Neuronal stem cell (in vitro differentiated cells): Measurements from ENCODE around the gene NFIX.

Experiments
- DNase-seq: peaks from one replicate; pipeline ENCODE4 v3.0.0-alpha.2; 2013; ENCODE audit warnings: low spot score
- H2AFZ ChIP-seq: one replicate; pipeline ENCODE4 v1.6.1; 2013; ENCODE audit warnings: mild to moderate bottlenecking, low read length, inconsistent platforms
- H2AK5ac ChIP-seq: 2 replicates; pipeline ENCODE4 v1.6.1; 2013; ENCODE audit warnings: low read depth, mild to moderate bottlenecking, inconsistent platforms, low read length, moderate library complexity, mixed read lengths
- H2BK120ac ChIP-seq: 2 replicates; pipeline ENCODE4 v1.6.1; 2013; ENCODE audit warnings: low read depth, mild to moderate bottlenecking, inconsistent platforms, low read length, moderate library complexity, mixed read lengths
- H2BK12ac ChIP-seq: one replicate; pipeline ENCODE4 v1.6.1; 2013; ENCODE audit warnings: low read length, inconsistent platforms
- H2BK15ac ChIP-seq: 2 replicates; pipeline ENCODE4 v1.6.1; 2013; ENCODE audit warnings: mild to moderate bottlenecking, low read length, inconsistent platforms, mixed read lengths
- H2BK5ac ChIP-seq: one replicate; pipeline ENCODE4 v1.6.1; 2013; ENCODE audit warnings: inconsistent platforms, mild to moderate bottlenecking, low read length, moderate library complexity
- H3K14ac ChIP-seq: one replicate; pipeline ENCODE4 v1.6.1; 2013; ENCODE audit warnings: low read length, inconsistent platforms
- H3K18ac ChIP-seq: 2 replicates; pipeline ENCODE4 v1.6.1; 2013; ENCODE audit warnings: low read length, inconsistent platforms
- H3K23ac ChIP-seq: 2 replicates; pipeline ENCODE4 v1.6.1; 2013; ENCODE audit warnings: low read depth, mild to moderate bottlenecking, mixed read lengths, low read length, inconsistent platforms; ENCODE audit not compliant: poor library complexity
- H3K27ac ChIP-seq: replicated peaks from 3 replicates; pipeline ENCODE4 v1.5.1; 2013; ENCODE audit warnings: low read length, inconsistent platforms
- H3K27me3 ChIP-seq, 3 experiments: 2 replicates each; pipeline ENCODE4 v1.6.1; 2013; ENCODE audit warnings: low read length in 3 of 3, mild to moderate bottlenecking in 2 of 3, inconsistent platforms in 1 of 3, low read depth in 1 of 3, mixed read lengths in 1 of 3, moderate library complexity in 1 of 3; ENCODE audit not compliant: control insufficient read depth in 3 of 3, insufficient read depth in 3 of 3
- H3K36me3 ChIP-seq, 2 donors: replicated peaks in 1 of 2; 2 replicates each; pipeline ENCODE4 v1.6.1; 2013; ENCODE audit warnings: low read length in 2 of 2; ENCODE audit not compliant: control insufficient read depth in 2 of 2, insufficient read depth in 2 of 2
- H3K4ac ChIP-seq: 2 replicates; pipeline ENCODE4 v1.6.1; 2013; ENCODE audit warnings: inconsistent platforms, mild to moderate bottlenecking, low read length, moderate library complexity
- H3K4me1 ChIP-seq, 2 donors: 1 replicate in 1 of 2; 2 replicates in 1 of 2; pipeline ENCODE4 v1.6.1; 2013; ENCODE audit warnings: low read length in 2 of 2, low read depth in 1 of 2; ENCODE audit not compliant: control insufficient read depth in 2 of 2, insufficient read depth in 1 of 2
- H3K4me2 ChIP-seq: one replicate; pipeline ENCODE4 v1.6.1; 2013; ENCODE audit warnings: mild to moderate bottlenecking, low read length, inconsistent platforms; ENCODE audit not compliant: insufficient read depth, poor library complexity, severe bottlenecking
- H3K4me3 ChIP-seq, 2 donors: 2 replicates each; pipeline ENCODE4 v1.5.1; 2013; ENCODE audit warnings: low read length in 2 of 2, mild to moderate bottlenecking in 2 of 2, inconsistent platforms in 1 of 2, moderate library complexity in 1 of 2
- H3K79me1 ChIP-seq: one replicate; pipeline ENCODE4 v1.6.1; 2013; ENCODE audit warnings: low read depth, mild to moderate bottlenecking, inconsistent platforms, low read length, moderate library complexity
- H3K9ac ChIP-seq: one replicate; pipeline ENCODE4 v1.6.1; 2013; ENCODE audit warnings: mild to moderate bottlenecking, low read depth, low read length, inconsistent platforms; ENCODE audit not compliant: poor library complexity
- H3K9me3 ChIP-seq, 2 donors: replicated peaks in 1 of 2; 2 replicates each; pipeline versions ENCODE3 to v1.6.1; 2013; ENCODE audit warnings: low read length in 2 of 2, mild to moderate bottlenecking in 2 of 2, inconsistent platforms in 1 of 2, low read depth in 1 of 2, mixed read lengths in 1 of 2, moderate library complexity in 1 of 2; ENCODE audit not compliant: control insufficient read depth in 2 of 2, insufficient read depth in 1 of 2
- H4K8ac ChIP-seq: one replicate; pipeline ENCODE4 v1.6.1; 2013; ENCODE audit warnings: low read depth, mild to moderate bottlenecking, inconsistent platforms, low read length, moderate library complexity
- H4K91ac ChIP-seq: one replicate; pipeline ENCODE4 v1.6.1; 2013; ENCODE audit warnings: low read length, low read depth, mild to moderate bottlenecking, inconsistent platforms; ENCODE audit not compliant: poor library complexity
- WGBS, 2 donors: extraction: QIAGEN DNeasy Blood & Tissue Kit; methylation state at CpG; one replicate each; pipeline ENCODE4 v1.1.7; 2013; ENCODE audit warnings: missing lambda C conversion rate in 2 of 2, mixed read lengths in 1 of 2; ENCODE audit not compliant: insufficient read length in 2 of 2, insufficient replicate concordance in 1 of 2; ENCODE audit errors: extremely low coverage in 2 of 2; 5-methylcytosine and 5-hydroxymethylcytosine counted together

The NFIX gene

GRCh38 chr19:13019332-13019731 is 24.1 kb downstream of the NFIX start:
- peaks cover 0 to 2% of the 10 kb centered on the region in 2 donors for H3K9me3 ChIP-seq
- no CpG with 5 or more reads among the region's 4 CpGs for WGBS, 2 donors
- no peak overlapping the region for H3K9ac ChIP-seq
- H3K36me3 ChIP-seq, result no peaks in the 10 kb centered on the region
- no peak overlapping the region for H3K4me3 ChIP-seq
- H3K14ac ChIP-seq, result no peak overlapping the region
- H2BK12ac ChIP-seq, result no peak overlapping the region
- DNase-seq, result no peak
- no peak overlapping the region for H2BK15ac ChIP-seq
- no peak overlapping the region for H4K8ac ChIP-seq
- no peak overlapping the region for H2AFZ ChIP-seq
- H3K4me1 ChIP-seq, result peaks cover 4 to 10% of the 10 kb centered on the region in 2 donors
- no peak overlapping the region for H3K23ac ChIP-seq
- H3K27ac ChIP-seq, result no peak overlapping the region
- no peak overlapping the region for H2BK5ac ChIP-seq
- no peak overlapping the region for H3K4ac ChIP-seq
- no peak overlapping the region for H3K4me2 ChIP-seq
- peaks cover 51 to 98% (median 97%) of the 10 kb centered on the region in 3 experiments for H3K27me3 ChIP-seq
- no peaks in the 10 kb centered on the region for H3K79me1 ChIP-seq
- no peak overlapping the region for H2BK120ac ChIP-seq
- no peak overlapping the region for H4K91ac ChIP-seq
- H2AK5ac ChIP-seq, result no peak overlapping the region
- H3K18ac ChIP-seq, result no peak overlapping the region

- H2BK12ac ChIP-seq, result no peak overlapping the region
These were observed 24.7 kb downstream of the NFIX start for GRCh38 chr19:13020002-13020414.

GRCh38 chr19:13022111-13022858 is 27.0 kb downstream of the NFIX start:
- H3K4me3 ChIP-seq, result no peak overlapping the region
- no peak overlapping the region for H3K9ac ChIP-seq
- peaks cover 0 to 2% of the 10 kb centered on the region in 2 donors for H3K9me3 ChIP-seq
- no peak overlapping the region for H3K18ac ChIP-seq
- no peak overlapping the region for H4K8ac ChIP-seq
- H2BK5ac ChIP-seq, result no peak overlapping the region
- no peak overlapping the region for H3K27ac ChIP-seq
- H2AK5ac ChIP-seq, result no peak overlapping the region
- H4K91ac ChIP-seq, result no peak overlapping the region
- no peak overlapping the region for H2AFZ ChIP-seq
- H2BK120ac ChIP-seq, result no peak overlapping the region
- H3K4me2 ChIP-seq, result no peak overlapping the region
- no peak overlapping the region for H2BK12ac ChIP-seq
- DNase-seq, result no peak
- H3K4me1 ChIP-seq, result peaks cover 4 to 8% of the 10 kb centered on the region in 2 donors
- H3K23ac ChIP-seq, result no peak overlapping the region
- WGBS, 2 donors, result no CpG with 5 or more reads among the region's 22 CpGs
- H3K14ac ChIP-seq, result no peak overlapping the region
- H3K79me1 ChIP-seq, result no peaks in the 10 kb centered on the region
- H3K27me3 ChIP-seq, result peaks cover 54 to 98% (median 97%) of the 10 kb centered on the region in 3 experiments
- H2BK15ac ChIP-seq, result peak overlapping the region; percentile 42
- H3K36me3 ChIP-seq, result no peaks in the 10 kb centered on the region
- no peak overlapping the region for H3K4ac ChIP-seq

More at GRCh38 chr19:13020002-13020414, 24.7 kb downstream of the NFIX start:
- H2AK5ac ChIP-seq, result no peak overlapping the region
- no peak overlapping the region for H4K91ac ChIP-seq
- no peak overlapping the region for H2BK15ac ChIP-seq
- no peak overlapping the region for H3K27ac ChIP-seq
- H2BK5ac ChIP-seq, result no peak overlapping the region
- H3K36me3 ChIP-seq, result no peaks in the 10 kb centered on the region
- H3K79me1 ChIP-seq, result no peaks in the 10 kb centered on the region
- no peak overlapping the region for H3K4me3 ChIP-seq
- H3K14ac ChIP-seq, result no peak overlapping the region
- H4K8ac ChIP-seq, result no peak overlapping the region
- H3K4ac ChIP-seq, result no peak overlapping the region
- H3K27me3 ChIP-seq, result peaks cover 52 to 98% (median 97%) of the 10 kb centered on the region in 3 experiments
- no peak overlapping the region for H2BK120ac ChIP-seq
- H2AFZ ChIP-seq, result no peak overlapping the region
- H3K23ac ChIP-seq, result no peak overlapping the region
- H3K9me3 ChIP-seq, result peaks cover 0 to 2% of the 10 kb centered on the region in 2 donors
- no CpG with 5 or more reads among the region's 7 CpGs for WGBS, 2 donors
- H3K4me1 ChIP-seq, result peaks cover 6 to 10% of the 10 kb centered on the region in 2 donors
- no peak overlapping the region for H3K9ac ChIP-seq
- no peak for DNase-seq
- no peak overlapping the region for H3K18ac ChIP-seq
- H3K4me2 ChIP-seq, result no peak overlapping the region

- Histone ChIP-seq H3K4ac (no peak overlapping the region), H3K14ac (no peak overlapping the region), H2BK120ac (no peak overlapping the region), H3K18ac (no peak overlapping the region), H3K36me3 (no peaks in the 10 kb centered on the region), H4K8ac (no peak overlapping the region), H2AK5ac (no peak overlapping the region), H2AFZ (no peak overlapping the region), H3K4me3 (no peak overlapping the region), H4K91ac (no peak overlapping the region), H3K4me2 (no peak overlapping the region), H2BK12ac (no peak overlapping the region), H3K27ac (no peak overlapping the region), H3K79me1 (no peaks in the 10 kb centered on the region), H2BK5ac (peak overlapping the region; percentile 11), H3K23ac (no peak overlapping the region), H2BK15ac (no peak overlapping the region), H3K4me1 (peaks cover 4 to 8% of the 10 kb centered on the region in 2 donors), H3K9ac (no peak overlapping the region), H3K27me3 (peaks cover 51 to 98% (median 97%) of the 10 kb centered on the region in 3 experiments), H3K9me3 (peaks cover 0 to 2% of the 10 kb centered on the region in 2 donors)
- WGBS, 2 donors, result no CpG with 5 or more reads among the region's 30 CpGs
- DNase-seq, result no peak
These were observed 27.8 kb downstream of the NFIX start for GRCh38 chr19:13022859-13023636.
